Epidermal melanocyte (primary cell): ENCODE measurements around the gene KLC1.
"Not testable (repeated sequence)": the region's sequence is repeated elsewhere in the genome, so short reads cannot be mapped to it uniquely, and the experiment has no call there.

Experiments
- DNase-seq: peaks from one replicate; pipeline ENCODE4 v3.0.0; 2011; ENCODE audit warnings: low spot score; ENCODE audit not compliant: insufficient read length

Gene KLC1

GRCh38 chr14:103625356-103626095, 3.5 kb upstream of the KLC1 start:
- no peak for DNase-seq

GRCh38 chr14:103626146-103626850, 2.7 kb upstream of the KLC1 start:
- DNase-seq = no peak

- no peak for DNase-seq
Measured at GRCh38 chr14:103627073-103628025, 1.7 kb upstream of the KLC1 start.

GRCh38 chr14:103628221-103628683, 759 bp upstream of the KLC1 start:
- DNase-seq = no peak

GRCh38 chr14:103629503-103630121, 601 bp downstream of the KLC1 start:
- DNase-seq = no peak

- no peak for DNase-seq
Measured at GRCh38 chr14:103630364-103631108, 1.5 kb downstream of the KLC1 start.

- DNase-seq = no peak
Measured at GRCh38 chr14:103633391-103633790, 4.4 kb downstream of the KLC1 start.

- no peak for DNase-seq
Measured at GRCh38 chr14:103634156-103634555, 5.1 kb downstream of the KLC1 start.

- no peak for DNase-seq
Measured at GRCh38 chr14:103638594-103638993, 9.6 kb downstream of the KLC1 start.

- no peak for DNase-seq
Measured at GRCh38 chr14:103641161-103641560, 12.2 kb downstream of the KLC1 start.

GRCh38 chr14:103646189-103646588, 17.2 kb downstream of the KLC1 start:
- no peak for DNase-seq

GRCh38 chr14:103649001-103649400, 20.0 kb downstream of the KLC1 start:
- no peak for DNase-seq

- DNase-seq = no peak
Measured at GRCh38 chr14:103650213-103650612, 21.2 kb downstream of the KLC1 start.

GRCh38 chr14:103651585-103651984, 22.6 kb downstream of the KLC1 start:
- no peak for DNase-seq

- DNase-seq = no peak
Measured at GRCh38 chr14:103652806-103653205, 23.8 kb downstream of the KLC1 start.

- not testable (repeated sequence) for DNase-seq
Measured at GRCh38 chr14:103653336-103653735, 24.3 kb downstream of the KLC1 start.

GRCh38 chr14:103653805-103654204, 24.8 kb downstream of the KLC1 start:
- no peak for DNase-seq

- DNase-seq = no peak
Measured at GRCh38 chr14:103654619-103655018, 25.6 kb downstream of the KLC1 start.

- no peak for DNase-seq
Measured at GRCh38 chr14:103656031-103656755, 27.2 kb downstream of the KLC1 start.

GRCh38 chr14:103656756-103657133, 27.7 kb downstream of the KLC1 start:
- no peak for DNase-seq
